Left ventricle myocardium inferior (tissue), 1 donor: Measurements from ENCODE around the gene MEIS1. TPM values are rescaled to one million over a fixed set of nuclear protein-coding genes. Genes with fewer than 3 reads are reported as not detected.

Experiments used
- DNase-seq: peaks from one replicate; pipeline ENCODE4 v3.0.0-alpha.2; 2020
- H3K27ac ChIP-seq: fragments of 200-600 bp; replicated peaks from 2 replicates; pipeline ENCODE4 v1.8.0; 2021
- H3K27me3 ChIP-seq: fragments of 200-600 bp; 2 replicates; pipeline ENCODE4 v1.8.0; 2021; ENCODE audit warnings: low read depth
- H3K36me3 ChIP-seq: fragments of 200-600 bp; 2 replicates; pipeline ENCODE4 v1.8.0; 2021
- H3K4me1 ChIP-seq: fragments of 200-600 bp; 2 replicates; pipeline ENCODE4 v1.8.0; 2021
- H3K4me3 ChIP-seq: fragments of 200-600 bp; 2 replicates; pipeline ENCODE4 v1.8.0; 2021; ENCODE audit warnings: mild to moderate bottlenecking, moderate library complexity
- H3K9me3 ChIP-seq: fragments of 200-600 bp; replicated peaks from 2 replicates; pipeline ENCODE4 v1.8.0; 2021
- intact Hi-C: fragments of 100-400 bp; cut with micrococcal nuclease; formaldehyde crosslinking; loops from one replicate; pipeline ENCODE4 v1.11.0; 2022
- total RNA-seq: library from RNA; stranded (reverse); fragmentation: NEBNext Ultra II Directional; extraction: Animal tissue kit (Norgen Biotek cat#: 25700); gene quantifications from one replicate; pipeline ENCODE4 v1.2.1, GENCODE V29; 2021
- TF ChIP-seq, protein P1 (sequence below): fragments of 200-600 bp; IDR thresholded peaks from 2 replicates; pipeline ENCODE4 v1.8.0; 2021; ENCODE audit warnings: antibody characterized with exemption, mild to moderate bottlenecking, borderline replicate concordance
- donor health status: DM: no; HTN: yes; CAD: no; lungs with severe emphysema.

MEIS1 gene
- total RNA-seq, 1 donor from 2014 or later = 38.0 TPM

DNA sequence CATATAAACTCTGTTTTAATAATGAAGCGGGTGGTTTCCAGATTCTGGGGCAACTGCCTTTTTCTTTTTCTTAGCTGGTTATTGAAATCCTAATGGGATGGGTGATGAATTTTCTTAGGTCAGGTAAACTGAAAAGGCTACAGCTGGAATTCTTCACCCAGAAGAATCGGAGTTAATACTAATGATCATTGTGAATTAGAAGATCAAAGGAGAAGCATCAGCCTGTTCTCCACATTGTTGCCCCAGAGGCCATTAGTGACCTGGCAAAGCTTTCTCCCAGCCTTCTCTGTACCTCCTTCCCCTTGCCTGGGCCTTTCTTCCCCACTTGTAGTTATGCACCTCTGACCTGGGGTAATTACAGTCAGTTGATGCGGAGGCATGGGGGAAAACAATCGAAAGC, 82.8 kb downstream of the MEIS1 start:
- H3K27me3 ChIP-seq = no peaks in the 10 kb centered on the region
- intact Hi-C loops = no loop called here
- H3K27ac ChIP-seq = no peak overlapping the region
- DNase-seq = no peak
- no peaks in the 10 kb centered on the region for H3K9me3 ChIP-seq
- no peak overlapping the region for H3K4me3 ChIP-seq
- H3K4me1 ChIP-seq = peaks cover 18% of the 10 kb centered on the region
- TF ChIP-seq, protein P1, sequence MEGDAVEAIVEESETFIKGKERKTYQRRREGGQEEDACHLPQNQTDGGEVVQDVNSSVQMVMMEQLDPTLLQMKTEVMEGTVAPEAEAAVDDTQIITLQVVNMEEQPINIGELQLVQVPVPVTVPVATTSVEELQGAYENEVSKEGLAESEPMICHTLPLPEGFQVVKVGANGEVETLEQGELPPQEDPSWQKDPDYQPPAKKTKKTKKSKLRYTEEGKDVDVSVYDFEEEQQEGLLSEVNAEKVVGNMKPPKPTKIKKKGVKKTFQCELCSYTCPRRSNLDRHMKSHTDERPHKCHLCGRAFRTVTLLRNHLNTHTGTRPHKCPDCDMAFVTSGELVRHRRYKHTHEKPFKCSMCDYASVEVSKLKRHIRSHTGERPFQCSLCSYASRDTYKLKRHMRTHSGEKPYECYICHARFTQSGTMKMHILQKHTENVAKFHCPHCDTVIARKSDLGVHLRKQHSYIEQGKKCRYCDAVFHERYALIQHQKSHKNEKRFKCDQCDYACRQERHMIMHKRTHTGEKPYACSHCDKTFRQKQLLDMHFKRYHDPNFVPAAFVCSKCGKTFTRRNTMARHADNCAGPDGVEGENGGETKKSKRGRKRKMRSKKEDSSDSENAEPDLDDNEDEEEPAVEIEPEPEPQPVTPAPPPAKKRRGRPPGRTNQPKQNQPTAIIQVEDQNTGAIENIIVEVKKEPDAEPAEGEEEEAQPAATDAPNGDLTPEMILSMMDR = no peak
- no peaks in the 10 kb centered on the region for H3K36me3 ChIP-seq

DNA sequence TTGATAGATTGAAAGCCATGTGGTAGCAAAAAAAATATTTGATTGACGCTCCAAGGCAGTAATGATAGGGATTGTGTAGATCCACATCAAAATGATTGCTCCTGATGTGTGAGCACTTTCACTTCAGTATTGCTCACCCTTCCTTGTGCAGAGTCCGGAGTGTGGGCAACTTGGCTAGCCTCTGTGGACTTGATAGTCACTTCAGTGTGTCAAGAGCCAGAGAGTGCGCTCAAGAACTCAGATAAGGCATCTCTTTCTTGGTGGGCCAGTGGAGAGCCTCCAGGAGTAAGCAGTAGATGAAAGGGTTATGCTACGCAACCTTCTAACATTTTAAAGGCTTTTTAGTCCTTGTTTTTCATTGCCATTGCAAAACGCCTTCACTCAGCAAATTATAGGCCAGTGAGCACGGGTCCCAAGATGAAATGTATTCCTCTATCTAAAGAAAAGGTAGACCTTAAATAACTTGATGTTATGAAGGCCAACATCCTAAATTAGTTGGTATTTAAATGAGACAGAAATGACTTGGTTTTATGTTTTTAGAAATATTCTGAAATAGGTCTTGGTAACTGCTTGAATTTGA, 84.4 kb downstream of the MEIS1 start:
- intact Hi-C loops = no loop called here
- TF ChIP-seq, protein P1 = no peak
- Histone ChIP-seq H3K9me3 (no peaks in the 10 kb centered on the region), H3K27ac (no peak overlapping the region), H3K4me3 (no peak overlapping the region), H3K27me3 (no peaks in the 10 kb centered on the region), H3K4me1 (peaks cover 14% of the 10 kb centered on the region), H3K36me3 (no peaks in the 10 kb centered on the region)
- no peak for DNase-seq

DNA sequence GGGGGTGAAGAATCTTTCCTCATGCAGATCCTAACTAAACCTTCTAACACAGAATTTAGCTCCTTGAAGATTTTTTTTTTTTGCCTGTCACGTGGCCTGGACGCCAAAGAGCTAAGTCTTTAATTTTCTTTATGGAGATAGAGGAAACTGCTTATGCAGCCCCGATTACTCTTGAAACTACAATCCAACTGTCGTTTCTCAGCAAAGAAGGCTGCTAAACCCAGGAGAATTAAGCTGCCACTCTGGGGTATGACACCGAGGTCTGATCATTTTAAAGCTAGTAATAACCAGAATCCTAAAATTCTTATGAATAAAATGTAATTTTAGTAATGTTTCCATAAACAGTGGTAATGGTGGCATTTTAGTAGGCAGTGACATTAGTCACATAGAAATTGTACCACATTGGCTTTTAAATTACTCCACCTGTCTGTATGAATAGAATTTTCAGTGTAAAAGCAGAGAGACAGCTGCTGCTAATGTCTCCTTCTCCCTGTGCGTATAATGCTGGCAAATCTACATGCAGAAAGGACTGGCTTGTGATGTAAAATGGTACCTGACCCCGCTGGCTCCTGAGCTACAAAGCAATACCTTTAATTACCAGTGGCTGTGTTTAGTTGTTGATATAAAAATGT, 86.5 kb downstream of the MEIS1 start:
- Histone ChIP-seq H3K4me1 (peaks cover 16% of the 10 kb centered on the region), H3K4me3 (no peak overlapping the region), H3K9me3 (no peaks in the 10 kb centered on the region), H3K27ac (no peak overlapping the region), H3K36me3 (no peaks in the 10 kb centered on the region), H3K27me3 (no peaks in the 10 kb centered on the region)
- intact Hi-C loops = no loop called here
- no peak for DNase-seq
- TF ChIP-seq, protein P1 = no peak

DNA sequence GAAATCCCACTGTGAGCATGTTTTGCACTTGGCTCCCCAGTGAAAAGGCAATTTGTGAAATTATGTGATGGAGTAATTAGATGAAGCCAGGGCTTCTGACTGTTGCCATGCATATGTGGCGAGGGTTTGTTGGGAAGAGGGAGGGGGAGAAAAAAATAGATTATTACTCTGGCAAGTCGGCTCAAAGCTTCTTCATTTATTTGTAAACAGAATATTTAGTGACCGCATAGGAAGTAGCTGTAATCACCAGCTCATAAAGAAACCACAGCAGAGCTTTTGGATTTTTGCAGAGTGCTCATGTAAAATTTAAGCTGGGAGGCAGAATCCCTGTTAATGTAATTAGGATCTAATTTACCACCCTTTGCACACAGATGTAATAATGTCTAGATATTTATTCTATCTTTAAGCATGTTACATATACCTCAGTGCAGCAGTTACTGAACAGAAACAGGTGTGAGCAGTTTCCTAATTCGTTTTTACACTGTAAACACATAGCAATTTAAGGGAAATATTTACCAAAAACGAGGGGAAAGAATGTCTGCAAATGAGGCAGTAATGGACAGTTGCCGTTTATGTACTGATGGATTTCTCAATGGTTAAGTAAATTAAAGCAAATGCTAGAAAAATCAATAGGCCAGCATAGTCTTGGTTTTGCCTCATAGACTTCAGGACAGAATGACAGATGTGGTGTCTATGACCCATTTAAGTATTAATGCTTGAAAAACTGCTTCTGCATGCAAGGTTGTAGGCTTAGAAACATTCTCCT, 87.9 kb downstream of the MEIS1 start:
- TF ChIP-seq, protein P1 = no peak
- no peak overlapping the region for H3K4me3 ChIP-seq
- H3K9me3 ChIP-seq = no peaks in the 10 kb centered on the region
- H3K36me3 ChIP-seq = no peaks in the 10 kb centered on the region
- H3K27ac ChIP-seq = no peak overlapping the region
- intact Hi-C loops = no loop called here
- peaks cover 25% of the 10 kb centered on the region for H3K4me1 ChIP-seq
- no peak for DNase-seq
- no peaks in the 10 kb centered on the region for H3K27me3 ChIP-seq

DNA sequence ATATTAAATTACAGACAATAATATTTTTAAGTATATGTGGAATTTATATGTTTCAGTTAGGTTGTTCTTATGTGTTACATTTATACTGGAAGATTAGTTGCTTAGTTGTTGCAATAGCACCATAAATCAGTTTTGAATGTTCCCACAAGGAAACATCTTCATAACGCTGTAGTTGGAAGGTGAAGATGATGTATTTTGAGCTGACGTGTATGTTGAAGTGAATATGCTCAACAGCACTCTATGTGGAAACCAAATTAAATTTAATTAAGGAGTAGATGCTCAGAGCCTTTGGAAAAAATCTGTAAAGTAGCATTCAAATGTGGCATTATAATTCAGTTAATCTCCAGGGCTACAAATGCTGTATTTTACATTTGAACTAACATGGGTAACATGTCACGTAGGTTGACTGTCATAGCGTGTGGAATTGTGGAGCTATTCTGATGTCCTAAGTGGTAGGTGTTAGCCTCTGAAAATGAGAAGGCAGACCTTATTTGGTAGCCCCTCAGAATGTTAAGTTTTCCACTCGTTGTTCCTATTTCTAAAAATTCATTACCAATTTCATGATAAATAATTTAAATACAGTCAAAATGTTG, 88.5 kb downstream of the MEIS1 start:
- intact Hi-C loops = no loop called here

More for the DNA sequence above, 88.5 kb downstream of the MEIS1 start:
- H3K9me3 ChIP-seq = no peaks in the 10 kb centered on the region
- no peak for DNase-seq
- peaks cover 25% of the 10 kb centered on the region for H3K4me1 ChIP-seq
- H3K27ac ChIP-seq = no peak overlapping the region
- no peak overlapping the region for H3K4me3 ChIP-seq
- TF ChIP-seq, protein P1 = no peak
- no peaks in the 10 kb centered on the region for H3K27me3 ChIP-seq
- H3K36me3 ChIP-seq = no peaks in the 10 kb centered on the region
